ENCODE results near the gene KRTAP10-7.
"Not testable (repeated sequence)": the region's sequence is repeated elsewhere in the genome, so short reads cannot be mapped to it uniquely, and the experiment has no call there.

KRTAP10-7 gene

GRCh38 chr21:44640761-44641160 lies 40.4 kb downstream of the KRTAP10-7 start:
- Histone ChIP-seq H3K36me3 (ENCODE audit: insufficient read depth, low read length) (no peaks in the 10 kb centered on the region), H3F3A (ENCODE audit: low read depth) (no peaks in the 10 kb centered on the region), H3K9me3 (ENCODE audit: insufficient read depth, low read depth, low read length) (peaks cover 16% of the 10 kb centered on the region; the same call in 1 of the 2 replicates), H3K9ac (ENCODE audit: low read depth, low read length, poor library complexity, severe bottlenecking) (no peak overlapping the region), H3K79me2 (ENCODE audit: insufficient read depth, low read length) (no peaks in the 10 kb centered on the region), H4K20me1 (ENCODE audit: insufficient read depth, low read length, poor library complexity, severe bottlenecking) (no peaks in the 10 kb centered on the region), H3K4me2 (ENCODE audit: low read depth, low read length, poor library complexity, severe bottlenecking) (no peak overlapping the region), H3K4me3 (ENCODE audit: low read length, poor library complexity, severe bottlenecking) (no peak overlapping the region), H3K4me1 (ENCODE audit: insufficient read depth, low read length, poor library complexity, severe bottlenecking) (no peaks in the 10 kb centered on the region), H2AFZ (ENCODE audit: low read length) (no peak overlapping the region), H3K27me3 (ENCODE audit: insufficient read depth, low read length, poor library complexity, severe bottlenecking) (no peaks in the 10 kb centered on the region), H3K9me2 (replicated peaks; ENCODE audit: low read depth, low read length) (no peaks in the 10 kb centered on the region)
- TF ChIP-seq, protein P1, sequence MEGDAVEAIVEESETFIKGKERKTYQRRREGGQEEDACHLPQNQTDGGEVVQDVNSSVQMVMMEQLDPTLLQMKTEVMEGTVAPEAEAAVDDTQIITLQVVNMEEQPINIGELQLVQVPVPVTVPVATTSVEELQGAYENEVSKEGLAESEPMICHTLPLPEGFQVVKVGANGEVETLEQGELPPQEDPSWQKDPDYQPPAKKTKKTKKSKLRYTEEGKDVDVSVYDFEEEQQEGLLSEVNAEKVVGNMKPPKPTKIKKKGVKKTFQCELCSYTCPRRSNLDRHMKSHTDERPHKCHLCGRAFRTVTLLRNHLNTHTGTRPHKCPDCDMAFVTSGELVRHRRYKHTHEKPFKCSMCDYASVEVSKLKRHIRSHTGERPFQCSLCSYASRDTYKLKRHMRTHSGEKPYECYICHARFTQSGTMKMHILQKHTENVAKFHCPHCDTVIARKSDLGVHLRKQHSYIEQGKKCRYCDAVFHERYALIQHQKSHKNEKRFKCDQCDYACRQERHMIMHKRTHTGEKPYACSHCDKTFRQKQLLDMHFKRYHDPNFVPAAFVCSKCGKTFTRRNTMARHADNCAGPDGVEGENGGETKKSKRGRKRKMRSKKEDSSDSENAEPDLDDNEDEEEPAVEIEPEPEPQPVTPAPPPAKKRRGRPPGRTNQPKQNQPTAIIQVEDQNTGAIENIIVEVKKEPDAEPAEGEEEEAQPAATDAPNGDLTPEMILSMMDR (conservative IDR thresholded peaks at IDR 0.05; ENCODE audit: low read length): no peak
- TF ChIP-seq EZH2phosphoT487 (IDR thresholded peaks at IDR 0.05; ENCODE audit: borderline replicate concordance): no peak

DNA sequence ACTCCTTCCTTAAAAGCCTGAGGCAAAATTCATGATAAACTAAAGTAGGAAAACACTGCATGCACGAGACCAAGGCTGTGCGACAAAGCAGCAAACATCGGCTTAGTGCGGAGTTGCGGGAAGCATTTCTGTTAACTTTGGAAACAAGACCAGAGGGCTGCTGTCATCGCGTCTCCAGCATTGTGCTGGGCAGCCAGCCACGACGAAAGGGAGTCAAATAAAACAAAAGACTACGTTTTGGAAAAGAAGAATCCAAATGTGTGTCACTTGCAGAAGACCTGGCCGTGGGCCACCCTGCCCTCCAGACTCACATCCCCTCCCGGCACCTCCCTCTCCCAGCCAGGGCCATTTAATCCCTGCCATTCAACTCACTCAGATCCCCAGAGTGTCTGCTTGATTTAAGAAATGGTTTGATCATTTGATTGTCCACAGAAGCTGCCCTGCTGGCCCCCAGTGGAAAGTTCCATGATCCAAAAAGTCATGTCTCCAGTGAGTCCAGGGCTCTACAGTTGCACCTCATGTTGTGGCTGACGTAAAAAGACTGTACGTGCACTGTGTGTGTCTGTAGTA lies 43.4 kb downstream of the KRTAP10-7 start:
- TF ChIP-seq, protein P1 (conservative IDR thresholded peaks at IDR 0.05; ENCODE audit: low read length): no peak
- no peak for TF ChIP-seq EZH2phosphoT487 (IDR thresholded peaks at IDR 0.05; ENCODE audit: borderline replicate concordance)
- no peak overlapping the region for H2AFZ ChIP-seq (ENCODE audit: low read length)
- H3K9me3 ChIP-seq (ENCODE audit: insufficient read depth, low read depth, low read length): peaks cover 16% of the 10 kb centered on the region; the same call in 1 of the 2 replicates
- no peak overlapping the region for H3K4me3 ChIP-seq (ENCODE audit: low read length, poor library complexity, severe bottlenecking)
- no peaks in the 10 kb centered on the region for H3K9me2 ChIP-seq (replicated peaks; ENCODE audit: low read depth, low read length)
- no peaks in the 10 kb centered on the region for H4K20me1 ChIP-seq (ENCODE audit: insufficient read depth, low read length, poor library complexity, severe bottlenecking)
- no peaks in the 10 kb centered on the region for H3K36me3 ChIP-seq (ENCODE audit: insufficient read depth, low read length)
- no peaks in the 10 kb centered on the region for H3K27me3 ChIP-seq (ENCODE audit: insufficient read depth, low read length, poor library complexity, severe bottlenecking)
- no peaks in the 10 kb centered on the region for H3F3A ChIP-seq (ENCODE audit: low read depth)
- no peaks in the 10 kb centered on the region for H3K4me1 ChIP-seq (ENCODE audit: insufficient read depth, low read length, poor library complexity, severe bottlenecking)
- H3K79me2 ChIP-seq (ENCODE audit: insufficient read depth, low read length): no peaks in the 10 kb centered on the region
- no peak overlapping the region for H3K9ac ChIP-seq (ENCODE audit: low read depth, low read length, poor library complexity, severe bottlenecking)
- H3K4me2 ChIP-seq (ENCODE audit: low read depth, low read length, poor library complexity, severe bottlenecking): no peak overlapping the region

GRCh38 chr21:44644878-44645277 lies 44.5 kb downstream of the KRTAP10-7 start:
- Histone ChIP-seq H3K9ac (ENCODE audit: low read depth, low read length, poor library complexity, severe bottlenecking) (no peak overlapping the region), H3K27me3 (ENCODE audit: insufficient read depth, low read length, poor library complexity, severe bottlenecking) (no peaks in the 10 kb centered on the region), H3K4me3 (ENCODE audit: low read length, poor library complexity, severe bottlenecking) (no peak overlapping the region), H3K9me2 (replicated peaks; ENCODE audit: low read depth, low read length) (no peaks in the 10 kb centered on the region), H3F3A (ENCODE audit: low read depth) (no peaks in the 10 kb centered on the region), H3K4me2 (ENCODE audit: low read depth, low read length, poor library complexity, severe bottlenecking) (no peak overlapping the region), H2AFZ (ENCODE audit: low read length) (no peak overlapping the region), H3K79me2 (ENCODE audit: insufficient read depth, low read length) (no peaks in the 10 kb centered on the region), H3K9me3 (ENCODE audit: insufficient read depth, low read depth, low read length) (peaks cover 16% of the 10 kb centered on the region; the same call in 1 of the 2 replicates), H3K4me1 (ENCODE audit: insufficient read depth, low read length, poor library complexity, severe bottlenecking) (no peaks in the 10 kb centered on the region), H3K36me3 (ENCODE audit: insufficient read depth, low read length) (no peaks in the 10 kb centered on the region), H4K20me1 (ENCODE audit: insufficient read depth, low read length, poor library complexity, severe bottlenecking) (no peaks in the 10 kb centered on the region)
- TF ChIP-seq, protein P1 (conservative IDR thresholded peaks at IDR 0.05; ENCODE audit: low read length): no peak
- no peak for TF ChIP-seq EZH2phosphoT487 (IDR thresholded peaks at IDR 0.05; ENCODE audit: borderline replicate concordance)

- not testable (repeated sequence) for H3K4me3 ChIP-seq (ENCODE audit: low read length, poor library complexity, severe bottlenecking); H3K4me1 ChIP-seq (ENCODE audit: insufficient read depth, low read length, poor library complexity, severe bottlenecking); H3K27me3 ChIP-seq (ENCODE audit: insufficient read depth, low read length, poor library complexity, severe bottlenecking); H3K9ac ChIP-seq (ENCODE audit: low read depth, low read length, poor library complexity, severe bottlenecking); H4K20me1 ChIP-seq (ENCODE audit: insufficient read depth, low read length, poor library complexity, severe bottlenecking); H3K4me2 ChIP-seq (ENCODE audit: low read depth, low read length, poor library complexity, severe bottlenecking); H3K9me2 ChIP-seq (replicated peaks; ENCODE audit: low read depth, low read length); H3F3A ChIP-seq (ENCODE audit: low read depth); H2AFZ ChIP-seq (ENCODE audit: low read length); H3K36me3 ChIP-seq (ENCODE audit: insufficient read depth, low read length); H3K79me2 ChIP-seq (ENCODE audit: insufficient read depth, low read length)
- H3K9me3 ChIP-seq (ENCODE audit: insufficient read depth, low read depth, low read length): peaks cover 12% of the 10 kb centered on the region; the same call in 1 of the 2 replicates
Observed at GRCh38 chr21:44646366-44647221, 46.2 kb downstream of the KRTAP10-7 start, which contains the start of gene KRTAP10-11. Gene KRTAP10-11, plus strand, starts transcription at chr21:44646414. Its CDS starts 45 bp downstream, at chr21:44646459.

Measured in Loucy (cell line).